ELR (cell line): ENCODE data around the gene HIRA.

ENCODE experiments used
- DNase-seq: peaks from one replicate; pipeline ENCODE4 v3.0.0-alpha.2; 2015; ENCODE audit warnings: low read depth

HIRA gene

GRCh38 chr22:19285831-19286230 is 145.7 kb downstream of the HIRA start:
- DNase-seq, result no peak
